Measurements from ENCODE around the gene ANKRD39. TPM values are rescaled to one million over a fixed set of nuclear protein-coding genes. Genes with fewer than 3 reads are reported as not detected.

ANKRD39 gene
- total and polyA plus RNA-seq, 2 donors: 10.0 to 14.2 TPM

GRCh38 chr2:96830044-96830562 lies 27.7 kb downstream of the ANKRD39 start:
- H3K9me3 ChIP-seq (ENCODE audit: control insufficient read depth in 2 of 2, insufficient read depth in 1 of 2, low read length in 1 of 2): no peaks in the 10 kb centered on the region
- DNase-seq (ENCODE audit: low read depth in 6 of 9, low spot score in 9 of 9): no peak
- no peak overlapping the region for H3K4me3 ChIP-seq (ENCODE audit: low read length in 2 of 2)
- H3K27ac ChIP-seq (ENCODE audit: low read depth in 1 of 2, low read length in 1 of 2): no peak overlapping the region
- WGBS: 70% methylated on average over 5 of the region's 5 CpGs
- peaks cover 0 to 7% of the 10 kb centered on the region in 2 donors for H3K4me1 ChIP-seq (ENCODE audit: control insufficient read depth in 2 of 2, insufficient read depth in 2 of 2, low read length in 2 of 2)
- no peaks in the 10 kb centered on the region for H3K27me3 ChIP-seq (ENCODE audit: control insufficient read depth in 2 of 2, insufficient read depth in 1 of 2, low read length in 1 of 2)
- peaks cover 86 to 88% of the 10 kb centered on the region in 2 donors for H3K36me3 ChIP-seq (ENCODE audit: control insufficient read depth in 2 of 2, insufficient read depth in 2 of 2, low read length in 1 of 2)

GRCh38 chr2:96828874-96829273 lies 28.9 kb downstream of the ANKRD39 start:
- Histone ChIP-seq H3K36me3 (ENCODE audit: control insufficient read depth in 2 of 2, insufficient read depth in 2 of 2, low read length in 1 of 2) (peaks cover 88 to 95% of the 10 kb centered on the region in 2 donors), H3K4me1 (ENCODE audit: control insufficient read depth in 2 of 2, insufficient read depth in 2 of 2, low read length in 2 of 2) (peaks cover 0 to 11% of the 10 kb centered on the region in 2 donors), H3K4me3 (ENCODE audit: low read length in 2 of 2) (no peak overlapping the region), H3K27me3 (ENCODE audit: control insufficient read depth in 2 of 2, insufficient read depth in 1 of 2, low read length in 1 of 2) (no peaks in the 10 kb centered on the region), H3K9me3 (ENCODE audit: control insufficient read depth in 2 of 2, insufficient read depth in 1 of 2, low read length in 1 of 2) (no peaks in the 10 kb centered on the region), H3K27ac (ENCODE audit: low read depth in 1 of 2, low read length in 1 of 2) (no peak overlapping the region)
- no peak for DNase-seq (ENCODE audit: low read depth in 6 of 9, low spot score in 9 of 9)
- WGBS: 98% methylated on average over 13 of the region's 13 CpGs

- H3K27me3 ChIP-seq (ENCODE audit: control insufficient read depth in 2 of 2, insufficient read depth in 1 of 2, low read length in 1 of 2): no peaks in the 10 kb centered on the region
- no peak for DNase-seq (ENCODE audit: low read depth in 6 of 9, low spot score in 9 of 9)
- peaks cover 89 to 96% of the 10 kb centered on the region in 2 donors for H3K36me3 ChIP-seq (ENCODE audit: control insufficient read depth in 2 of 2, insufficient read depth in 2 of 2, low read length in 1 of 2)
- peaks cover 0 to 12% of the 10 kb centered on the region in 2 donors for H3K4me1 ChIP-seq (ENCODE audit: control insufficient read depth in 2 of 2, insufficient read depth in 2 of 2, low read length in 2 of 2)
- H3K27ac ChIP-seq (ENCODE audit: low read depth in 1 of 2, low read length in 1 of 2): no peak overlapping the region
- WGBS: over 99% methylated on average over 14 of the region's 14 CpGs
- H3K4me3 ChIP-seq (ENCODE audit: low read length in 2 of 2): no peak overlapping the region
- no peaks in the 10 kb centered on the region for H3K9me3 ChIP-seq (ENCODE audit: control insufficient read depth in 2 of 2, insufficient read depth in 1 of 2, low read length in 1 of 2)
Observed at GRCh38 chr2:96828436-96828835, 29.4 kb downstream of the ANKRD39 start.

DNA sequence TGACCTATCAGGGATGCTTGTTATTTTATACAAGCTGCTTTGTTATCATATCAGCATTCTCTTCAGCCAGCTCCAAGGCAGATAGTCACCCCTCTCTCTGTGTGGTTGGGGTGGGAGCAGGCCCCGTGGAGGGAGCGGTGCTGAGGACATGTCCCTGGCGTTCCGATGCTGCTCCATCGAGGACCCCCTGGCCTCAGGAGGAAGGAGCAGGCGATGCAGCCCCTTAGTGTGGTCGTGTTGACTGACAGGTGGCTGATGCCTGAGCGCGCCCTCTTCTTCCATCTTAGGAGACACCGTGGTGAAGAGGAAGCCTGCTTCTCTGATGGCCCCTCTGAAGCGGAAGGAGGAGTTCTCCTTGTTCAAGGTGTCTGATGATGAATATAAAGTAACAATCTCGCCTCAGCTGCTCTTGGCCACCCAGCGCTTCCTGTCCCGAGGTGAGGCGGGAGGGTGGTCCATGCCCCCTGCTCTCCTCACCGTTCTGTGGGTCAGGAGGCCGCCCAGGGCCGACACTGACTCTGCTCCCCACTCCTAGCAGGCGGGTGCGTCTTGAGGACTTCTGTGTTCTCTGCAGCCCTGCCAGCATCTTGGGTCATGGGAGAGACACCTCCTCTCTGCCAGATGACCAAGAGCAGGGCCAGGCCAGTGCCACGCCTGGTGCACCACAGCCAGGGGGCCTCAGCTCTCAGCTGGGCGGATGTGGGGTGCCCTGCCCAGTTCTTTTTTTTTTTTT lies 31.1 kb downstream of the ANKRD39 start:
- no peaks in the 10 kb centered on the region for H3K27me3 ChIP-seq (ENCODE audit: control insufficient read depth in 2 of 2, insufficient read depth in 1 of 2, low read length in 1 of 2)
- DNase-seq (ENCODE audit: low read depth in 6 of 9, low spot score in 9 of 9): no peak
- H3K4me1 ChIP-seq (ENCODE audit: control insufficient read depth in 2 of 2, insufficient read depth in 2 of 2, low read length in 2 of 2): peaks cover 0 to 8% of the 10 kb centered on the region in 2 donors
- H3K9me3 ChIP-seq (ENCODE audit: control insufficient read depth in 2 of 2, insufficient read depth in 1 of 2, low read length in 1 of 2): peaks cover 0 to 3% of the 10 kb centered on the region in 2 donors
- 95% methylated on average over 22 of the region's 22 CpGs for WGBS
- no peak overlapping the region for H3K27ac ChIP-seq (ENCODE audit: low read depth in 1 of 2, low read length in 1 of 2)
- peaks cover 79 to 94% of the 10 kb centered on the region in 2 donors for H3K36me3 ChIP-seq (ENCODE audit: control insufficient read depth in 2 of 2, insufficient read depth in 2 of 2, low read length in 1 of 2)
- H3K4me3 ChIP-seq (ENCODE audit: low read length in 2 of 2): no peak overlapping the region

- H3K27ac ChIP-seq (ENCODE audit: low read depth in 1 of 2, low read length in 1 of 2): no peak overlapping the region
- no peaks in the 10 kb centered on the region for H3K27me3 ChIP-seq (ENCODE audit: control insufficient read depth in 2 of 2, insufficient read depth in 1 of 2, low read length in 1 of 2)
- no peak overlapping the region for H3K4me3 ChIP-seq (ENCODE audit: low read length in 2 of 2)
- H3K4me1 ChIP-seq (ENCODE audit: control insufficient read depth in 2 of 2, insufficient read depth in 2 of 2, low read length in 2 of 2): peaks cover 0 to 16% of the 10 kb centered on the region in 2 donors
- DNase-seq (ENCODE audit: low read depth in 6 of 9, low spot score in 9 of 9): no peak
- WGBS: 97% methylated on average over 14 of the region's 14 CpGs
- peaks cover 0 to 3% of the 10 kb centered on the region in 2 donors for H3K9me3 ChIP-seq (ENCODE audit: control insufficient read depth in 2 of 2, insufficient read depth in 1 of 2, low read length in 1 of 2)
- H3K36me3 ChIP-seq (ENCODE audit: control insufficient read depth in 2 of 2, insufficient read depth in 2 of 2, low read length in 1 of 2): peaks cover 62 to 82% of the 10 kb centered on the region in 2 donors
Observed at GRCh38 chr2:96825057-96825456, 32.8 kb downstream of the ANKRD39 start.

- peaks cover 2 to 24% of the 10 kb centered on the region in 2 donors for H3K4me1 ChIP-seq (ENCODE audit: control insufficient read depth in 2 of 2, insufficient read depth in 2 of 2, low read length in 2 of 2)
- WGBS: 89% methylated on average over 6 of the region's 6 CpGs
- no peak for DNase-seq (ENCODE audit: low read depth in 6 of 9, low spot score in 9 of 9)
Observed at GRCh38 chr2:96824079-96824870, 33.5 kb downstream of the ANKRD39 start.

DNA sequence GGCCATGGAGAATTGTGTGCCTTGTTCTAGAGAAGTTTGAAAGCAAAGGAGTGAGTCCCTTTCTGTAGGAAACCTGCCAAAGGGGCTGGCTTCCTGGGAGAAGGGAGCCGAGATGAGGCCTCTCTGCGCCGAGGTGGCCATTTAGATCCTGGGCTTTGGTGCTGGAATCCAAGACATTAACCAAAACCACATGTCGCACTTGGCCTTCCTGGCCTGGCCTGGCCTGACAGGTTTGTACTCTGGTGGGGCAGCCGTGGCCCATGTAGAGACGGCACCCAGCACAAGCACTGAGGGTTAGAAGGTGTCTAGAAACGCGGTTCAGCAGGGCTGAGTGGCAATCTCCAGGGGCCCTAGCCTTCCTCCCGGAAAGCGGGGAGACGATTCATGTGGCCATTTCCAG lies 34.6 kb downstream of the ANKRD39 start:
- Histone ChIP-seq H3K4me1 (ENCODE audit: control insufficient read depth in 2 of 2, insufficient read depth in 2 of 2, low read length in 2 of 2) (peaks cover 12 to 34% of the 10 kb centered on the region in 2 donors), H3K36me3 (ENCODE audit: control insufficient read depth in 2 of 2, insufficient read depth in 2 of 2, low read length in 1 of 2) (peaks cover 49 to 75% of the 10 kb centered on the region in 2 donors), H3K27ac (ENCODE audit: low read depth in 1 of 2, low read length in 1 of 2) (peak overlapping the region in 1 of 2 donors; percentile 34)

More at GRCh38 chr2:96824079-96824870, 33.5 kb downstream of the ANKRD39 start:
- no peaks in the 10 kb centered on the region for H3K27me3 ChIP-seq (ENCODE audit: control insufficient read depth in 2 of 2, insufficient read depth in 1 of 2, low read length in 1 of 2)
- H3K4me3 ChIP-seq (ENCODE audit: low read length in 2 of 2): no peak overlapping the region
- H3K27ac ChIP-seq (ENCODE audit: low read depth in 1 of 2, low read length in 1 of 2): no peak overlapping the region
- peaks cover 58 to 81% of the 10 kb centered on the region in 2 donors for H3K36me3 ChIP-seq (ENCODE audit: control insufficient read depth in 2 of 2, insufficient read depth in 2 of 2, low read length in 1 of 2)
- peaks cover 0 to 3% of the 10 kb centered on the region in 2 donors for H3K9me3 ChIP-seq (ENCODE audit: control insufficient read depth in 2 of 2, insufficient read depth in 1 of 2, low read length in 1 of 2)

DNA sequence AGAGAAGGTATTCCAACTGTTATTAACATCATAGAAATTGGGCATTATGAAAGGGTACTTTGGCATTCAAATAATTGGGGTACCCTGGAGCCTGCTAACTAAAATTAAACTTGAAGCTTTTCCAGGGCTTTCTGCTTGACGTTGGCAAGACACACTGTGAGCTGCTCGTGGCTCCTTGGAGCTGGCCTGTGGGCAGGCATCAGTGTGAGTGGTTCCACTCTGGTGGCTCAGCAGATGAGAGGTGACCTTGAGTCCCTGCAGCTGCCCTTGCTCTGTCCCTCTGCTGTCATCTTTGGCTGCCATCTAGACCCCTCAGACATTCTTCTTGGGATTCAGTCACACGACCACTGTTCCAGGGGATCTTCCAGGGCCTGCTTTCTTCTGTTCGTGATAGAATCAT lies 35.0 kb downstream of the ANKRD39 start:
- Histone ChIP-seq H3K27ac (ENCODE audit: low read depth in 1 of 2, low read length in 1 of 2) (no peak overlapping the region), H3K9me3 (ENCODE audit: control insufficient read depth in 2 of 2, insufficient read depth in 1 of 2, low read length in 1 of 2) (peaks cover 0 to 3% of the 10 kb centered on the region in 2 donors), H3K27me3 (ENCODE audit: control insufficient read depth in 2 of 2, insufficient read depth in 1 of 2, low read length in 1 of 2) (no peaks in the 10 kb centered on the region), H3K4me1 (ENCODE audit: control insufficient read depth in 2 of 2, insufficient read depth in 2 of 2, low read length in 2 of 2) (peaks cover 16 to 39% of the 10 kb centered on the region in 2 donors), H3K36me3 (ENCODE audit: control insufficient read depth in 2 of 2, insufficient read depth in 2 of 2, low read length in 1 of 2) (peaks cover 45 to 70% of the 10 kb centered on the region in 2 donors), H3K4me3 (ENCODE audit: low read length in 2 of 2) (no peak overlapping the region)
- 93% methylated on average over 4 of the region's 4 CpGs for WGBS
- no peak for DNase-seq (ENCODE audit: low read depth in 6 of 9, low spot score in 9 of 9)

More for the DNA sequence above, 34.6 kb downstream of the ANKRD39 start:
- DNase-seq (ENCODE audit: low read depth in 6 of 9, low spot score in 9 of 9): no peak
- no peak overlapping the region for H3K4me3 ChIP-seq (ENCODE audit: low read length in 2 of 2)
- peaks cover 0 to 3% of the 10 kb centered on the region in 2 donors for H3K9me3 ChIP-seq (ENCODE audit: control insufficient read depth in 2 of 2, insufficient read depth in 1 of 2, low read length in 1 of 2)
- WGBS: 94% methylated on average over 11 of the region's 11 CpGs
- H3K27me3 ChIP-seq (ENCODE audit: control insufficient read depth in 2 of 2, insufficient read depth in 1 of 2, low read length in 1 of 2): no peaks in the 10 kb centered on the region

All from thymus (tissue), 11 donors.